GM12878 (cell line): Measurements from ENCODE around the gene TK2.

ENCODE experiments used
- POLR2AphosphoS5 ChIP-seq: IDR thresholded peaks from 2 replicates; pipeline ENCODE4 v1.6.1; 2011; ENCODE audit warnings: mild to moderate bottlenecking, low read length, inconsistent platforms
- TF ChIP-seq, protein P1 (sequence below), 3 experiments: IDR thresholded peaks in 2 of 3; conservative IDR thresholded peaks in 1 of 3; 2 replicates each; pipeline ENCODE4 v1.5.1; 2011; ENCODE audit warnings: low read depth in 3 of 3, low read length in 3 of 3, mild to moderate bottlenecking in 3 of 3, control low read depth in 2 of 3, moderate library complexity in 2 of 3, inconsistent platforms in 1 of 3, mixed read lengths in 1 of 3; ENCODE audit not compliant: control insufficient read depth in 2 of 3, insufficient read depth in 1 of 3; ENCODE audit errors: extremely low read depth in 1 of 3

DNA sequence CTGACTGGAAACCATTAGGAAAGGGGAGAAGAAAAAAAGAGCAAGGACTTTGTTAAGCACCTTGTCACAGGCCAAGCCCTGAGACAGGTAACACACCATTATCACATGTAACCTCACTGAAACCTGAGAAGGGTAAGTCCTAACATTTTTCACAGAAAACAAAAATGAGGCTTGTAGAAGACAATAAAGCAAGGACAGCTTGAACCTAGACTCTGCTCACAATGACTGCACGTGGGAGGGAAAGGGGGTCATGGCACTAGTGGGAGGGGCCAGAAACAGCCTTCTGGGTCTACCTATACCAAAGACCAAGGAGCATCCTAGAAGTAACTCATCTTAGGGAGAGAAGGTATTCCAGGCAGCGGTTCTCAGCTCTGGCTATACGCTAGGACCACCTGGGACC lies 7.5 kb downstream of the TK2 start:
- no peak for TF ChIP-seq POLR2AphosphoS5
- TF ChIP-seq, protein P1, sequence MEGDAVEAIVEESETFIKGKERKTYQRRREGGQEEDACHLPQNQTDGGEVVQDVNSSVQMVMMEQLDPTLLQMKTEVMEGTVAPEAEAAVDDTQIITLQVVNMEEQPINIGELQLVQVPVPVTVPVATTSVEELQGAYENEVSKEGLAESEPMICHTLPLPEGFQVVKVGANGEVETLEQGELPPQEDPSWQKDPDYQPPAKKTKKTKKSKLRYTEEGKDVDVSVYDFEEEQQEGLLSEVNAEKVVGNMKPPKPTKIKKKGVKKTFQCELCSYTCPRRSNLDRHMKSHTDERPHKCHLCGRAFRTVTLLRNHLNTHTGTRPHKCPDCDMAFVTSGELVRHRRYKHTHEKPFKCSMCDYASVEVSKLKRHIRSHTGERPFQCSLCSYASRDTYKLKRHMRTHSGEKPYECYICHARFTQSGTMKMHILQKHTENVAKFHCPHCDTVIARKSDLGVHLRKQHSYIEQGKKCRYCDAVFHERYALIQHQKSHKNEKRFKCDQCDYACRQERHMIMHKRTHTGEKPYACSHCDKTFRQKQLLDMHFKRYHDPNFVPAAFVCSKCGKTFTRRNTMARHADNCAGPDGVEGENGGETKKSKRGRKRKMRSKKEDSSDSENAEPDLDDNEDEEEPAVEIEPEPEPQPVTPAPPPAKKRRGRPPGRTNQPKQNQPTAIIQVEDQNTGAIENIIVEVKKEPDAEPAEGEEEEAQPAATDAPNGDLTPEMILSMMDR (IDR thresholded peaks at IDR 0.05 in 2 of 3, conservative IDR thresholded peaks at IDR 0.05 in 1 of 3; ENCODE audit: control insufficient read depth in 2 of 3, extremely low read depth in 1 of 3, insufficient read depth in 1 of 3, low read depth in 3 of 3, low read length in 3 of 3), result no peak
